GM12873 (cell line): Measurements from ENCODE around the gene AP1M1.

Experiments used
- TF ChIP-seq, protein P1 (sequence below): IDR thresholded peaks from 2 replicates; pipeline ENCODE4 v1.5.1; 2012; ENCODE audit warnings: low read depth, mild to moderate bottlenecking, moderate library complexity, low read length, control low read depth; ENCODE audit not compliant: insufficient read depth; ENCODE audit errors: missing control alignments

AP1M1 gene

DNA sequence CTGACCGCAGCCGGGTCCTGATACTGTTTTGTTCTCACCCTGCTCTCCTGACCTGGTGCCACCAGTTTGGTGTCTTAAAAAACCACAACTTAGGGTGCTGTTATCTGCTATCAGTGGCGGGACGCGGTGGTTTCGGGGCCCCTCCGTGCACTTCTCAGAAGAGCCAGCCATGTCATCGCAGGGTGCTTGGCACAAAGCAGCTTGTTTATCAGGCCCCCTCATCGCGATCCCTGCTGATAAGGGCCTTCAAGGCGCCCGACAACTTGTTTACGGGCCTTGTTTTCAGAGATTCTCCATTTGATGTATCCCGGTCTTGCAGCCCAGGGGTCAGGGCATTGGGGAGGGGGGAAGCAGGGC lies 68.9 kb downstream of the AP1M1 start:
- TF ChIP-seq, protein P1, sequence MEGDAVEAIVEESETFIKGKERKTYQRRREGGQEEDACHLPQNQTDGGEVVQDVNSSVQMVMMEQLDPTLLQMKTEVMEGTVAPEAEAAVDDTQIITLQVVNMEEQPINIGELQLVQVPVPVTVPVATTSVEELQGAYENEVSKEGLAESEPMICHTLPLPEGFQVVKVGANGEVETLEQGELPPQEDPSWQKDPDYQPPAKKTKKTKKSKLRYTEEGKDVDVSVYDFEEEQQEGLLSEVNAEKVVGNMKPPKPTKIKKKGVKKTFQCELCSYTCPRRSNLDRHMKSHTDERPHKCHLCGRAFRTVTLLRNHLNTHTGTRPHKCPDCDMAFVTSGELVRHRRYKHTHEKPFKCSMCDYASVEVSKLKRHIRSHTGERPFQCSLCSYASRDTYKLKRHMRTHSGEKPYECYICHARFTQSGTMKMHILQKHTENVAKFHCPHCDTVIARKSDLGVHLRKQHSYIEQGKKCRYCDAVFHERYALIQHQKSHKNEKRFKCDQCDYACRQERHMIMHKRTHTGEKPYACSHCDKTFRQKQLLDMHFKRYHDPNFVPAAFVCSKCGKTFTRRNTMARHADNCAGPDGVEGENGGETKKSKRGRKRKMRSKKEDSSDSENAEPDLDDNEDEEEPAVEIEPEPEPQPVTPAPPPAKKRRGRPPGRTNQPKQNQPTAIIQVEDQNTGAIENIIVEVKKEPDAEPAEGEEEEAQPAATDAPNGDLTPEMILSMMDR = no peak

DNA sequence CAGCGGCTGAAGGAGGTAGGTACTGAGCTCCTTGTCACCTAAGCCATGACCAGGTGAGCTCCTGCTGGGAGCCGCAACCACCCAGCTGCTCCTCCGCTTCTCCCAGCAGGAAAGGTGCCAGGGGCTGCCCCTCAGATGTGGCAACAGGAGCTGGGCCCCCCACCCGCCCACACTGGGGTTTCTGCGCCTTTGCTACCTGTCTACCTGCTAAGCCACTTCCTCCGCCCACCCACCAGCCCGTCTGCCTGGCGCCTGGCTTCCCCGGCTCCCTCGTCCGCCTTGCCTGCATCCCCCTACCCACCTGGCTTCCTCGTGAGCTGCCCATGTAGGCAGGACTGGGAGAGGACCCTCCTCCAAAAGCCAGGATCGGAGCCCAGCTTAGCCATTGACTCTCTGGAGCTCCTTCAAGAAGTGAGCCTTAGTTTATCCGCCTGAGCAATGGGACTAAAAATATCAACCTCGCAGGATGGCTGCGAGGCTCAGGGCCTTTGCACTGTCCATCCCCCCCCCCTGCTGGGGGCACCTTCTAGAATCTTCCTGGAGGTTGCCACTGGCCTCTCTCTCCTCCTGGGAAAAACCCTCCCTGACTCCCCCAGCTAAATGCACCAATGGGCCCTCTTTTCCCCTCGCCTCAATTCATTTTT lies 71.1 kb downstream of the AP1M1 start:
- TF ChIP-seq, protein P1 = no peak

DNA sequence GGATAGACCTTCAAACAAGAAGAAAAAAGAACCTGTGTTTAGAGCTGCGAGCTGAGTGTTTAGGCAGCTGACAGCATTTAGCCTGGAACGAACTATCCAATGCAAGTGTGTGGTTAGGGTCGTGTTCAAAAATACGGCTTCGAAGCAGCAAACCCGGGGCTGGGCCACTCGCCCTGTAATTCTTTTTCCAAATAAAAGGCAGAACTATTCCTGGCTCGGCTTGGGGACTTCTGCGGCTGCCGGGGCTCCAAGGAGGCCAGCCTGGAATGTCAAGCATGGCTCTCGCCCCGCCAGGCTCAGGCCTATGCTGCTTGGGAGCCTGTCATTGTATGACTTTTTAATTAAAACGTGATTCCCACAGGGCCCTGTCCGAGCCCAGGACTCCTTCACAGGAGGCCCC lies 75.2 kb downstream of the AP1M1 start:
- TF ChIP-seq, protein P1 = no peak

DNA sequence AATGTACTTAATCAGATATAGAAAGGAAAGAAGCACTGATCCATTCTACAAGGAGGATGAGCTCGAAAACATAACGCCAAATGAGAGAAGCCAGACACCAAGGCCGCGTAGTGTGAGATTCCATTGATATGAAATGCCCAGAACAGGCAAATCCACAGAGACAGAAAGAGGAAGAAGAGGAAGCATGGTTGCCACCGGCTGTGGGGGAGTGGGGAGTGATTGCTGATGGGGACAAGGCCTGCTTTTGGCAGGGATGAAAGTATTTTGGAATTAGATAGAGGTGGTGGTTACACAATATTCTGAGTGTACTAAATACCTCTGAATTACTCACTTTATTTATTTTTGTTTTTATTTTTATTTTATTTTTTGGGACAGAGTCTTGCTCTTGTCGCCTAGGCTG lies 76.7 kb downstream of the AP1M1 start:
- TF ChIP-seq, protein P1 = no peak

DNA sequence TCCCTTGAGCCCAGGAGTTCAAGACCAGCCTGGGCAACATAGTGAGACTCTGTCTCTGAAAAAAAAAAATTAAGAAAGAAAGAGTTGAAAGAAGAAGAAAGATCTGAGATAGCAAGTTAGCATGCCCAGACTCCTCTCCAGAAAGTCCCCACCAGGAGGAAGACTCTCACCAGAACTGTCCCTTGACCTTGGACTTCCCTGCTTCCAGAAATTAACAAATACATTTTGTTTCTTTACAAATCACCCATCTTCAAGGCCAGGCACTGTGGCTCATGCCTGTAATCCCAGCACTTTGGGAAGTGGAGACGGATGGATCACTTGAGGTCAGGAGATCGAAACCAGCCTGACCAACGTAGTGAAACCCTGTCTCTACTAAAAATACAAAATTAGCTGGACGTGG lies 82.6 kb downstream of the AP1M1 start:
- TF ChIP-seq, protein P1 = no peak

DNA sequence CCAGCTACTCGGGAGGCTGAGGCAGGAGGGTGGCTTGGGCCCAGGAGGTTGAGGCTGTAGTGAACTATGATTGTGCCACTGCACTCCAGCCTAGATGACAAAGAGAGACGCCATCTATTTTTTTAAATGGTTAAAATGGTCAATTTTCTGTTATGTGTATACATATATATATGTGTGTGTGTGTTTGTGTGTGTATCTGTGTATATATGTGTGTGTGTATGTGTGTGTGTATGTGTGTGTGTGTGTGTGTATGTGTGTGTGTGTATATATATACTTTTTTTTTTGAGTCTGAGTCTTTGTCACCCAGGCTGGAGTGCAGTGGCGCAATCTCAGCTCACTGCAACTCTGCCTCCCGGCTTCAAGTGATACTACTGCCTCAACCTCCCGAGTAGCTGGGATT lies 84.0 kb downstream of the AP1M1 start:
- TF ChIP-seq, protein P1 = no peak

DNA sequence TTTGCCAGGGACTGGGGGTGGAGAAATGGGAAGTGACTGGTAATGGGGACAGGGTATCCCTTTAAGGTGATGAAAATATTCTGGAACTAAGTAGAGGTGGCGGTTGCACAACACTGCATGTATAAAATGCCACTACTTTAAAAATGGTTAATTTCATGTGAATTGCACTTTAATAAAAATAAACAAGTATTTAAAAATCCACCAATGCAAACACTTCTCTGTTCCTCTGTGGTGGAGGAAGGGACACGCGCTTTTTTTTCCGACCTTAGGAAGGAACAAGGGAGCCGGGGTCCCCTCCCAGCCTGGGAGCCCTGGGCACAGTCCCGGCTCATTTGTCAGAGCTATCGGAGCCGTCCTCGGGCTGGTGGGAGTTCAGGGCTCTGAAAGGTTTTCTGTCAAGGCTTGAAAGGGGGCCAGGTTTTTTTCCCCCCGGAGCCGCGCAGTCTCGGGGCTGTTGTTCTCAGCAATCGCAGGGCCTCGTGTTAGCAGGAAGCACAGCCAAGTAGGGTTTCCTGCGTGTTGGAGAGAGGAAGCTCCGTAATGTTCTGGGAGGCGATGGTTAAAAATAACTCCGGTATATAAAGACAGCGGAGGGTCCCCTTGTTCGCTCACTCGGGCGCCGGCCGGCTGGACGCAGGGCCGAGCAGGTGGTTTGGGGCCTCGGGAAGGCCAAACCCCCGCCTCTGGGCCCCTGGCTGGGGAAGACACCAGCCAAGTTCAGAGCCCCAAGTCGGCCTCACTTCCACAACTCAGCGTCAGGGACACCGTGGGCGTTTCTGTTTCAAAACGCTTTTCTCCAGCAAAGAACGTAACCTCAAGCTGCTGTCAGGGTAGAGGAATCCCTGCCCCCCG lies 85.7 kb downstream of the AP1M1 start:
- TF ChIP-seq, protein P1 = no peak
